ENCODE measurements around the gene LRRFIP1. TPM values are rescaled to one million over a fixed set of nuclear protein-coding genes. Genes with fewer than 3 reads are reported as not detected.
A peak's percentile ranks its signal among the peaks of the same experiment; 100 is the strongest.

The LRRFIP1 gene
- total and polyA plus RNA-seq, 2 donors (not counting 3 experiments of a cell fraction or from before 2014, with no cell fraction given): 39.2 to 179 TPM

- no TSS peak for BruUV-seq (replicated peaks)
- DNase-seq (ENCODE audit: low read depth, low spot score): no peak
- ChIA-PET POLR2A (interaction anchor here (0.5 to 0.6 kb wide), 2 partner anchors 87 to 546 kb away, joined by 3 read pairs; no protein-coding TSS in a partner anchor), CTCF (interaction anchor here (1.0 to 4.6 kb wide), 6 partner anchors 17 to 110 kb away, joined by 3 to 42 read pairs (median 10); no protein-coding TSS in a partner anchor)
- peak overlapping the region in 2 of 3 experiments; percentile 23 to 86 for H3K4me3 ChIP-seq (replicated peaks in 1 of 3; ENCODE audit: insufficient read depth in 1 of 3, low read depth in 1 of 3, low read length in 3 of 3)
- H3K79me2 ChIP-seq (ENCODE audit: control insufficient read depth, insufficient read depth, low read length): peaks cover 34% of the 10 kb centered on the region
- H3K9me1 ChIP-seq (replicated peaks; ENCODE audit: control insufficient read depth, extremely low read depth, insufficient read depth, low read length): no peaks in the 10 kb centered on the region
- no peaks in the 10 kb centered on the region for H3K27me3 ChIP-seq (ENCODE audit: control insufficient read depth in 2 of 2, insufficient read depth in 2 of 2, low read length in 2 of 2)
- peak overlapping the region; percentile 68 for H3K9ac ChIP-seq (replicated peaks; ENCODE audit: extremely low read depth, insufficient read depth, low read length)
- peaks cover 56% of the 10 kb centered on the region for H3K4me1 ChIP-seq (ENCODE audit: control insufficient read depth, extremely low read depth, insufficient read depth, low read length)
- H4K20me1 ChIP-seq (replicated peaks; ENCODE audit: control insufficient read depth, extremely low read depth, insufficient read depth, low read length): no peaks in the 10 kb centered on the region
- no peak for TF ChIP-seq MAX (IDR thresholded peaks at IDR 0.05; ENCODE audit: insufficient read depth, insufficient read length)
- TF ChIP-seq GATA2 (IDR thresholded peaks at IDR 0.05; ENCODE audit: insufficient read depth, insufficient read length, low read depth, low read length): no peak
- TF ChIP-seq CTCF (IDR thresholded peaks at IDR 0.05; ENCODE audit: extremely low read depth in 1 of 2, insufficient read depth in 1 of 2, low read depth in 1 of 2, low read length in 2 of 2): no peak
- no peak for TF ChIP-seq POLR2A (IDR thresholded peaks at IDR 0.05; ENCODE audit: low read depth, low read length)
- no peak for TF ChIP-seq FOS (IDR thresholded peaks at IDR 0.05; ENCODE audit: borderline replicate concordance, insufficient read depth, low read length)
- TF ChIP-seq MYC (IDR thresholded peaks at IDR 0.05; ENCODE audit: low read depth, low read length): no peak
- no peak for TF ChIP-seq JUN (IDR thresholded peaks at IDR 0.05; ENCODE audit: borderline replicate concordance, insufficient read depth, insufficient read length, low read depth)
- no peak for TF ChIP-seq POLR2AphosphoS5 (IDR thresholded peaks at IDR 0.05; ENCODE audit: insufficient read depth, low read depth, low read length)
- TF ChIP-seq EZH2 (IDR thresholded peaks at IDR 0.05; ENCODE audit: borderline replicate concordance, low read depth, low read length, severe bottlenecking): no peak
- H3K9me3 ChIP-seq (replicated peaks; ENCODE audit: control insufficient read depth, insufficient read depth, low read length): no peaks in the 10 kb centered on the region
- peak overlapping the region; percentile 35 for H2AFZ ChIP-seq (ENCODE audit: low read depth, low read length)
- peak; percentile 78 for FAIRE-seq
- dilution Hi-C loops (cut with MboI; ENCODE audit: extremely low pct_ligation_motif_present, low sequenced_read_pairs) (no loop called here), intact Hi-C loops (cut with micrococcal nuclease) (no loop called here)
- H3K27ac ChIP-seq (ENCODE audit: insufficient read depth, low read depth, low read length): peak overlapping the region; percentile 54
- H3K36me3 ChIP-seq (ENCODE audit: control insufficient read depth in 2 of 2, extremely low read depth in 1 of 2, insufficient read depth in 2 of 2, low read length in 2 of 2): no peaks in the 10 kb centered on the region
- H3K4me2 ChIP-seq (ENCODE audit: insufficient read depth, low read length): peak overlapping the region; percentile 31
Measured at GRCh38 chr2:237691029-237691907, 63.9 kb downstream of the LRRFIP1 start.

Data from endothelial cell of umbilical vein (primary cell).